ENCODE data around the gene CAMLG.
"Not testable (repeated sequence)": the region's sequence is repeated elsewhere in the genome, so short reads cannot be mapped to it uniquely, and the experiment has no call there.

The CAMLG gene

DNA sequence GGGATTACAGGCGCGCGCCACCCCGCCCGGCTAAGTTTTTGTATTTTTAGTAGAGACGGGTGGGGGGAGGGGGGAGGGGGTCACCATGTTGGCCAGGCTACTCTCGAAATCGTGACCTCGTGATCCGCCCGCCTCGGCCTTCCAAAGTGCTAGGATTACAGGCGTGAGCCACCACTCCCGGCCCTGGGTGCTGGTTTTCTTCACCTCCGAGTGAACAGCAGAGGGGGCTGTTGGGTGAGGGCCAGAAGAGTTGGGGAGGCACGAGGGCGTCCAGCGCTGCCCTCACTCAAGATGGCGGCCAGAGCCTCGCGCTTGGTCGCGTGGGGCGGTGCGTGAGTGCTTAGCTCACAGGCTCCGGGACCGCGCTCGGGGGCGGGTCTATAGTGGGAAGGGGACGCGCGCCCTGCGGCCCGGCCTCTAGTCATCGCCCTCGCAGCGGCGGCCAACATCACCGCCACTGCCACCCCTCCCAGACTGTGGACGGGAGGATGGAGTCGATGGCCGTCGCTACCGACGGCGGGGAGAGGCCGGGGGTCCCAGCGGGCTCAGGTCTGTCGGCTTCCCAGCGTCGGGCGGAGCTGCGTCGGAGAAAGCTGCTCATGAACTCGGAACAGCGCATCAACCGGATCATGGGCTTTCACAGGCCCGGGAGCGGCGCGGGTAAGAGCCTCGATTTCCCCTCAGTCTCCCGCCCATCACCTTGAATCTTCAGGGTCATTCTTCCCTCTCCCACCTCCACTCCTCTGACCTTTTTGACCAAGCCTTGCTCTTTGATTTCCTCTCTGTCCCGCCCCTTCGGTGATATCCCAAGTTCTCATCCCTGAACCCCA, at the start of gene CAMLG:
CAMLG (plus strand) TSS at position 416 of the 830 bp plus-strand sequence; CDS start at position 489, 73 bp downstream.
- peak within 1 kb of the TSS; percentile 97 for H3K4me3 ChIP-seq (ENCODE audit: low read depth, low read length)
- TF ChIP-seq, protein P1, sequence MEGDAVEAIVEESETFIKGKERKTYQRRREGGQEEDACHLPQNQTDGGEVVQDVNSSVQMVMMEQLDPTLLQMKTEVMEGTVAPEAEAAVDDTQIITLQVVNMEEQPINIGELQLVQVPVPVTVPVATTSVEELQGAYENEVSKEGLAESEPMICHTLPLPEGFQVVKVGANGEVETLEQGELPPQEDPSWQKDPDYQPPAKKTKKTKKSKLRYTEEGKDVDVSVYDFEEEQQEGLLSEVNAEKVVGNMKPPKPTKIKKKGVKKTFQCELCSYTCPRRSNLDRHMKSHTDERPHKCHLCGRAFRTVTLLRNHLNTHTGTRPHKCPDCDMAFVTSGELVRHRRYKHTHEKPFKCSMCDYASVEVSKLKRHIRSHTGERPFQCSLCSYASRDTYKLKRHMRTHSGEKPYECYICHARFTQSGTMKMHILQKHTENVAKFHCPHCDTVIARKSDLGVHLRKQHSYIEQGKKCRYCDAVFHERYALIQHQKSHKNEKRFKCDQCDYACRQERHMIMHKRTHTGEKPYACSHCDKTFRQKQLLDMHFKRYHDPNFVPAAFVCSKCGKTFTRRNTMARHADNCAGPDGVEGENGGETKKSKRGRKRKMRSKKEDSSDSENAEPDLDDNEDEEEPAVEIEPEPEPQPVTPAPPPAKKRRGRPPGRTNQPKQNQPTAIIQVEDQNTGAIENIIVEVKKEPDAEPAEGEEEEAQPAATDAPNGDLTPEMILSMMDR (conservative IDR thresholded peaks at IDR 0.05; ENCODE audit: low read depth, low read length): peak; percentile 68
- peak; percentile 99 for DNase-seq (ENCODE audit: low read depth)

DNA sequence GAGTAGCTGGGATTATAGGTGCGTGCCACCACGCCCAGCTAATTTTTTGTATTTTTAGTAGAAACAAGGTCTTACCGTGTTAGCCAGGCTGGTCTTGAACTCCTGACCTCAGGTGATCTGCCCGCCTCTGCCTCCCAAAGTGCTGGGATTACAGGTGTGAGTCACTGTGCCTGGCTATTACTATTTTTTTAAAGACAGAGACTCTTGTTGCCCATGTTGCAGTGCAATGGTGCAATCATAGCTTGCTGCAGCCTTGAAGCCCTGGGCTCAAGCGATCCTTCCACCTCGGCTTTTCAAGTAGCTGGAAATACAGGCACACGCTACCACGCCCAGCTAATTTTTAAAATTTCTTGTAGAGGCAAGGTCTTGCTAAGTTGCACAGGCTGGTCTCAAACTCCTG, 48.2 kb upstream of the CAMLG start:
- H3K4me3 ChIP-seq (ENCODE audit: low read depth, low read length); DNase-seq (ENCODE audit: low read depth): not testable (repeated sequence)

GRCh38 chr5:134692722-134693121, 45.6 kb upstream of the CAMLG start:
- TF ChIP-seq, protein P1 (conservative IDR thresholded peaks at IDR 0.05; ENCODE audit: low read depth, low read length): no peak
- DNase-seq (ENCODE audit: low read depth): no peak
- no peak overlapping the region for H3K4me3 ChIP-seq (ENCODE audit: low read depth, low read length)

GRCh38 chr5:134708301-134708700, 30.0 kb upstream of the CAMLG start:
- peak; percentile 52 for DNase-seq (ENCODE audit: low read depth)
- H3K4me3 ChIP-seq (ENCODE audit: low read depth, low read length): no peak overlapping the region
- TF ChIP-seq, protein P1 (conservative IDR thresholded peaks at IDR 0.05; ENCODE audit: low read depth, low read length): no peak

DNA sequence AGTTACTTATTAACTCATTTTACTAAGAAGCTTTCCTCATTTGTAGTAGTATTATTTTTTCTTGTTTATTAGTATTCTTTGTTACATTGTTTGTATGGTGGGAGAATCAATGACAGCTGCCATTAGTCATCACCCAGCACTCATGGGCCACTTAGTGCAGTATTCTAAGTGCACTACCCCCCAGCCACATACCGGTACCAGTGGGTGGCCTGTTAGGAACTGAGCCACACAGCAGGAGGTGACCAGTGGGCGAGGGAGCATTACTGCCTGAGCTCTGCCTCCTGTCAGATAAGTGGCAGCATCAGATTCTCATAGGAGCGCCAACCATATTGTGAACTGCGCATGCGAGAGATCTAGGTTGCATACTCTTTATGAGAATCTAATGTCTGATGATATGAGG, 24.2 kb upstream of the CAMLG start:
- no peak overlapping the region for H3K4me3 ChIP-seq (ENCODE audit: low read depth, low read length)
- TF ChIP-seq, protein P1 (conservative IDR thresholded peaks at IDR 0.05; ENCODE audit: low read depth, low read length): no peak
- DNase-seq (ENCODE audit: low read depth): peak; percentile 64

GRCh38 chr5:134714541-134714940, 23.8 kb upstream of the CAMLG start:
- no peak for DNase-seq (ENCODE audit: low read depth)
- TF ChIP-seq, protein P1 (conservative IDR thresholded peaks at IDR 0.05; ENCODE audit: low read depth, low read length): no peak
- no peak overlapping the region for H3K4me3 ChIP-seq (ENCODE audit: low read depth, low read length)

DNA sequence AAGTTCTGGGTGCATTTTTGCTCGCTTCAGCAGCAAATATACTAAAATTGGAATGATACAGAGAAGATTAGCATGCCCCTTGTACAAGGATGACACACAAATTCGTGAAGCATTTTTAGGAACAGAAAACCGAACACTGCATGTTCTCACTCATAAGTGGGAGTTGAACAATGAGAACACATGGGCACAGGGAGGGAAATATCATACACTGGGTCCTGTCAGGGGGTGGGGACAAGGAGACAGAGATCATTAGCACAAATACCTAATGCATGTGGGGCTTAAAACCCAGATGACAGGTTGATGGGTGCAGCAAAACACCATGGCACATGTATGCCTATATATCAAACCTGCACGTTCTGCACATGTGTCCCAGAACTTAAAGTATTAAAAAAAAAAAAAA, 22.9 kb upstream of the CAMLG start:
- not testable (repeated sequence) for H3K4me3 ChIP-seq (ENCODE audit: low read depth, low read length); DNase-seq (ENCODE audit: low read depth)

DNA sequence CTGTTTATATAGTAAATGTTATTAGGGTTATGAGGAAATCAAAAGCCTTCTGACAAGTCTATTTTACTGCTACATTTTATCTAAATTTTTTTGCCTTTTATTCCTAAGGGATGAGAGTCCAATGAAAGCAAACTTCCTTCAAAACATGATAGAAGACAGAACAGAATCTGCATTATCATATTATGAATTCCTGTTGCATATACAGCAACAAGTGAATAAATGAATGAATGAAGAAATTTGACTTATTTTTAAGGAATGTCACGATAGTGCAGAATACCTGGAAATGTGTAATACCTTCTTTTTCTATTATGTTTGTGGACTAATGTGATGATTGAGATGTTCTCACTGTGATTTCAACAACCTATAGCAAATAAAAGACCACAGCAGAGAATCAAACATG, 13.5 kb upstream of the CAMLG start:
- DNase-seq (ENCODE audit: low read depth): no peak
- H3K4me3 ChIP-seq (ENCODE audit: low read depth, low read length): no peak overlapping the region
- TF ChIP-seq, protein P1 (conservative IDR thresholded peaks at IDR 0.05; ENCODE audit: low read depth, low read length): no peak

All from choroid plexus epithelial cell (primary cell).